GM10266 (cell line): ENCODE results near the gene MUC6.

ENCODE experiments used
- DNase-seq: peaks from one replicate; pipeline ENCODE4 v3.0.0; 2012; ENCODE audit errors: extremely low spot score
- TF ChIP-seq, protein P1 (sequence below): IDR thresholded peaks from 2 replicates; pipeline ENCODE4 v1.5.1; 2012; ENCODE audit warnings: mild to moderate bottlenecking, low read depth; ENCODE audit not compliant: control insufficient read depth, insufficient read depth; ENCODE audit errors: missing control alignments

The MUC6 gene

DNA sequence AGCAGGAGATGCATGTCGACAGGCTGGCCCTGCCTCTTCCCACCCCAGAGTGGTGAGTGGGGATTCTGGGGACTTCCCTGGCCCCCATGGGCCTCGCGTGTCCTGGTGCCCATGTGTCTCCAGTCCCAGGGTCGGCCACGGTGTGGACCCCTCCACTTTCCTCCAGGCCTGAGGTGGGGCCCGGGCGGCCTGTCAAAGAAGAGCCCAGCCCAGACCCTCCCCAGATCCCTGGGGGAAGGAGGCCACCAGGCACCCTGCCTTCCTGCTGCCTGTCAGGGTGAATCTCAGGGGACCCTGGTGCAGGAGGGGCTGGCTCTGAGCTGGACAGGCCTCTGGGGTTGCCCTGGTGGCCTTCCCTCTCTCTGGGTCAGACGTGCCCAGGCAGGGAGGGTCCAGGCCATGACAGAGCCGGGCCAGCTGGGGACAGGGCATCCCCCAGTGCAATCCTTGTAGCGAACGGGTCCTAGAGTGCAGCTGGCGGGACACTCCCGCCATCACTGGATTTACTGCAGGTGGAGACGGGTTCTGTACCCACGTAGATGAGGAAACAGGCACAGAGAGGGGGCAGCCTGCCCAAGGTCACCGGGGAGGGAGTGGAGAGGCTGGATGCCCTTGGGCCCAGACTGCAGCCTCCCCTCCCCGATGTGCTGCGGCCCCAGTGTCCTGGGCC is 13.5 kb upstream of the MUC6 start:
- no peak for DNase-seq
- TF ChIP-seq, protein P1, sequence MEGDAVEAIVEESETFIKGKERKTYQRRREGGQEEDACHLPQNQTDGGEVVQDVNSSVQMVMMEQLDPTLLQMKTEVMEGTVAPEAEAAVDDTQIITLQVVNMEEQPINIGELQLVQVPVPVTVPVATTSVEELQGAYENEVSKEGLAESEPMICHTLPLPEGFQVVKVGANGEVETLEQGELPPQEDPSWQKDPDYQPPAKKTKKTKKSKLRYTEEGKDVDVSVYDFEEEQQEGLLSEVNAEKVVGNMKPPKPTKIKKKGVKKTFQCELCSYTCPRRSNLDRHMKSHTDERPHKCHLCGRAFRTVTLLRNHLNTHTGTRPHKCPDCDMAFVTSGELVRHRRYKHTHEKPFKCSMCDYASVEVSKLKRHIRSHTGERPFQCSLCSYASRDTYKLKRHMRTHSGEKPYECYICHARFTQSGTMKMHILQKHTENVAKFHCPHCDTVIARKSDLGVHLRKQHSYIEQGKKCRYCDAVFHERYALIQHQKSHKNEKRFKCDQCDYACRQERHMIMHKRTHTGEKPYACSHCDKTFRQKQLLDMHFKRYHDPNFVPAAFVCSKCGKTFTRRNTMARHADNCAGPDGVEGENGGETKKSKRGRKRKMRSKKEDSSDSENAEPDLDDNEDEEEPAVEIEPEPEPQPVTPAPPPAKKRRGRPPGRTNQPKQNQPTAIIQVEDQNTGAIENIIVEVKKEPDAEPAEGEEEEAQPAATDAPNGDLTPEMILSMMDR = no peak

DNA sequence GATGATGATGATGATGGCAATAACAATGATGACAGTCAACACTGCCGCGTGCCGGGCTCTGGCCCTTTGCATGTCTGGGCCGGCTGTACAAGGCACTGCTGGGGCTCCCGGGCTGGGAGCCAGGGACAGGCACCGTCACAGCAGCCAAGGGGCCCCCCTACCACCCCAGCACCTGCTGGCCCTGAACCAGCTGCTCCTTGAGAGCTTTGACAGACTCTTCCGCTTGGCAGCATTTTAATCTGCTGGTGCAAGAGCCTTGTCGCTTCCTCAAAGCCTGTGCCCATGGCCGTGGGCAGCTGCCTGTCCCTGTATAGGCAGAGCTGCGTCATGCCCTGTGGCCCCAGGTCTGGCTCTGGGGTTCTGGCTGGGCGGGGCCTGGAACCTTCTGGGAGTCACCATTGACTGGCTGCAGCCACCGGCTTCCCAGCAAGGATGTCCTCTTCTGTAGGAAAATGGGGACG is 12.9 kb upstream of the MUC6 start:
- TF ChIP-seq, protein P1 = no peak
- DNase-seq = no peak

DNA sequence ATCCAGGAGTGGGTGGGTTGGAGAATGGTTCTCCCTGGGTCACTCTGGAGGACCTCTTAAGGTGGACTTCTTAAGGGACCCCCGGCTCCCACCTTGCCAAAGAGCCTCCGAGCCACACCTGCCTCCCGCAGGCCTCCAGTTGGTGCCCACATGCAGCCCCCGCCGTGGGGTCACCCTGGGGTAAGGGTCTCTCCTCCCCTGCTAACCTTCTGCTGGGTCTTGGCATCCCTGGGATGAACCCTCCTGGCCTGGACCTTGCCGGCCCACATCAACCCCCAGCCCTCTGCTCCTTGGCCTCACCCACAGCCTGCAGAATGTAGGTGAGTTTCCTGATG is 12.5 kb upstream of the MUC6 start:
- DNase-seq = no peak
- TF ChIP-seq, protein P1 = no peak

DNA sequence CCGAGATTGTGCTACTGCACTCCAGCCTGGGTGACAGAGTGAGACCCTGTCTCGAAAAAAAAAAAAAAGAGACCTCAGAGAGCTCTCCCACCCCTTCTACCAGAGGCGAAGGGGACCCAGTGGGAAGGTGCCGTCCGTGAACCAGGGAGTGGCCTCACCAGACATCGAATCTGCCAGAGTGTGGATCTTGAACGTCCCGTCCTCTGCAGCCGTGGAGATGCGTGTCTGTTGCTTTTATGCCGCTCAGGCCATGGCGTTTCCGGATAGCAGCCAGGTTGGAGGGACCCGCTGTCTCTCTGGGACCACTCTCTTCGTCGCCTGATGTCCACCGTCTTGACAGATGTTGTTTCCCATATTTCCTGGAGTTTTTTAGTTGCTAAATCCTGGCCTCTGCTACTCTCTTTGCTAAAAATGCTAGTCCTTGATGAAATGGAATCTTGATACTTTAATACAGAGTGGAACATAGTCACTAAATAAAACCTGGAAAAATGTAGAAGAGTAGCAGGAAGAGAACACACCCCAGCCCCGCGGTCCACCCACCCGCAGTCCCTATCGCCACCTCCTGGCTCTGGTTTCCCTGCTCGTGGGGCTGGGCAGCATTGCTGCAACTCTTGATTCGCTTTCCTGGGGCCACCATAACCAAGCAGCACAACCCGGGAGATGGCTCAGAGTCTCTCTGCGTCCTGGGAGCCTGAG is 12.0 kb upstream of the MUC6 start:
- no peak for DNase-seq
- TF ChIP-seq, protein P1 = no peak

DNA sequence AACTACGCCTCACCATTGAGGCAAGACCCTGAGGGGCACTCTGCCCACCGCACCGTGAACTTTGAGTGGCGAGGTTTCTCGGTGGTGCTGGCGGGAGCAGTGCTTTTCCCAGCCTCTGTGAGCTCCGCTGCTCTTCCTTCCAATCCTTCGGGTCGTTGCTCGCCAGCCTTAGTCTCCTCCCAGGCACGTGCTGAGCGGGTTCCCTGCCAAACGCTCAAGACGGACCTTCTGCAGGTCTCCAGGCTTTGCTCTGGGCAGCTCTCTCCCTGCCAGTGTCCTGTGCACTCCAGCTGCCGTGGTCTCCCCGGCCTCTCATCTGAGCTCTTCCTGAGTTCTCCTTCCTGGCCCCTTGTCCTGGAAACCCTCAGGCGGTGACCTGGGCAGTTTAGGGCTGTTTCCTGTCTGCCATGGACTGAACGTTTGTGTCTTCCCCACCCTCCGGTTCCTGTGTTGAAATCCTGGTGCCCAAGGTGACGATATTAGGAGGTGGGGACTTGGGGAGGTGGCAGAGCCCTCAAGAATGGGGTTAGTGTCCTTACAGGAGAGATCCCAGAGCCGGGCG is 11.2 kb upstream of the MUC6 start:
- no peak for DNase-seq
- TF ChIP-seq, protein P1 = no peak

DNA sequence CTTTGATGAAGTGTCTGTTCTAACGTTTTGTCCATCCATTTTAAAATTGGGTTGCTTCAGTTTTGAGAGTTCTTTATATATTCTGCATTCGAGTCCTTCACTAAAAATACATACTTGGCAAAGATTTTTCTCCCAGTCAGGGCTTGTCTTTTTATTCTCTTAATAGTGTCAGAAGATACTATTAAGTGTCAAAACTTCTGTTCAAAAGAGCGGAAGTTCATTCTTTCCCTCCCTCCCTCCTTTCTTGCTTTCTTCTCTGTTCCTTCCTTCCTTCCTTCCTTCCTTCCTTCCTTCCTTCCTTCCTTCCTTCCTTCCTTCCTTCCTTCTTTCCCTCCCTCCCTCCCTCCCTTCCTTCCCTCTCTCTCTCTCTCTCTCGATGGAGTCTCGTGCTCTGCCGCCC is 7.6 kb upstream of the MUC6 start:
- DNase-seq = no peak
- TF ChIP-seq, protein P1 = no peak

DNA sequence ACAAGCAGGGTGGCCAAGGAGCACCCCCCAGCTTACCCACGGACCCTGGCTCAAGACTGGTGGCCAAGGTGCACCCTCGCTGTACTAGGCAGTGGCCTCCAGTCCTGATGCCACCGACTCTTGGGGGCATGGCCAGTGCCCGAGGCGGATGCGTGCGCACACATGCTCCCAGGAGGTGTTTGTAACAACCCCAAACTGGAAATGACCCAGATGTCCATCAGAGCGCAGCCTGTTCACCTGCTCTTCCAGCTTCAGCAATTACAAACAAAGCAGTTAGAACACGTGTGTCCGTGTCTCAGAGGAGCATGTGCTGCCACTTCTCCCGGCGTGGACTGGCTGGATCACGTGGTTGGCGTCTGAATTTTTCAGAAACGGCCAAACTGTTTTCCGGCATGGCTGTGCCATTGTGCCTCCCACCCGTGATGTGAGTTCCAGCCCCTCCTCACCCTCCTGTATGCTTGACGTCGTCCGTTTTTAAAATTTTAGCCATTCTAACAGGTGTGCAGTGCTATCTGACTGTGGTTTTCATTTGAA is 7.1 kb upstream of the MUC6 start:
- TF ChIP-seq, protein P1 = no peak
- DNase-seq = no peak
